HG02973 (cell line): ENCODE measurements around the gene PPEF2.
"Not testable (repeated sequence)": the region's sequence is repeated elsewhere in the genome, so short reads cannot be mapped to it uniquely, and the experiment has no call there.

Source experiments
- ATAC-seq: cut with Tn5 transposase; IDR thresholded peaks from one replicate; pipeline ENCODE4 v1.9.1; 2021; ENCODE audit warnings: moderate library complexity; ENCODE audit not compliant: unreplicated experiment

The PPEF2 gene

GRCh38 chr4:75898536-75898935, 3.7 kb downstream of the PPEF2 start:
- ATAC-seq = no peak

- no peak for ATAC-seq
Measured at GRCh38 chr4:75895744-75896314, 6.4 kb downstream of the PPEF2 start.

- no peak for ATAC-seq
Measured at GRCh38 chr4:75892508-75892907, 9.7 kb downstream of the PPEF2 start.

- no peak for ATAC-seq
Measured at GRCh38 chr4:75891611-75892010, 10.6 kb downstream of the PPEF2 start.

DNA sequence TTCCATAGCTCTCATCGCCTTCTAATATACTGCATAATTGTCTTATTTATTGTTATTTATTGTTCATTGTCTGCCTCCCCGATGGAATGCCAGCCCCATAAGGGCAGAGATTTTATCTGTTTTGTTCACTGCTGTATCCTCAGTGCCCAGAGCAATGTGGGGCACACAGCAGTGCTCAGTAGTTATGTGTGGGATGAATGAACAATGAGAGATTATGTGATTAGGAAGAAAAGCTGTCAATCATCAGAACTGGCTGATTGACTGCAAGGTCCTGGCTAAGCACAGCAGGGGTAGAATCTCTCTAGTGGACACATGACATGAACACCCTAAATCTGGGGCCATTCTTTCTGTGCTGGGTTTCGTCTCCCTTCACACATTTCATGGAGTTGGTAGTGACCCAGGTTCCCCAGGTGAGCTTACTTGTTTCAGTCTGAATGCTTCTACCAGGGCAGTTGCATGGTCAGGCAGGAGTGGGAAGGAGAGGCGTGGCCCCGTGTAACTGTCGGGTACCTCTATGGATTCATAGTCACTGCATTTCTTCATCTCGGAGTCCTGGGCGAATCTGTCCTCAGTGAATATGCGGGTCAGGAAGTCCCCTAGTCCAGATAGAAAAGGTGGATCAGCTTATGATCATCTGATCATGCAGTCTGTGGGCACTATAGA, 12.6 kb downstream of the PPEF2 start:
- no peak for ATAC-seq

- no peak for ATAC-seq
Measured at GRCh38 chr4:75886104-75886503, 16.1 kb downstream of the PPEF2 start.

DNA sequence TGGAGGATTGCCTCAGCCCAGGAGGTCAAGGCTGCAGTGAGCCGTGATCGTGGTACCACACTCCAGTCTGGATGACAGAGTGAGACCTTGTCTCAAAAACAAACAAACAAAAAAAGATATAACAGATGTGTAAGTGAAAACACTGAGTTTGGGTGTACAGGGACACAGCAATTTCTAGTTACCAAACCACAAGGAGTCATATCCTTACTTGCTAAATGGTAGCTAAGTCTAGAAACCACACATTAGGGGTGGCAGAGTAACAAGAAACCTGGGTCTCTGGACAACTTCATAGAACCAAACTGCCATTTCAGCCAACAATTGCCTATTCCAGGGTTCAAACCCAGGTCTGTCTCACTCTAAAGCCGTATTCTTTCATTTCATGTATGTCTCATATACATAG, 20.8 kb downstream of the PPEF2 start:
- ATAC-seq = no peak

DNA sequence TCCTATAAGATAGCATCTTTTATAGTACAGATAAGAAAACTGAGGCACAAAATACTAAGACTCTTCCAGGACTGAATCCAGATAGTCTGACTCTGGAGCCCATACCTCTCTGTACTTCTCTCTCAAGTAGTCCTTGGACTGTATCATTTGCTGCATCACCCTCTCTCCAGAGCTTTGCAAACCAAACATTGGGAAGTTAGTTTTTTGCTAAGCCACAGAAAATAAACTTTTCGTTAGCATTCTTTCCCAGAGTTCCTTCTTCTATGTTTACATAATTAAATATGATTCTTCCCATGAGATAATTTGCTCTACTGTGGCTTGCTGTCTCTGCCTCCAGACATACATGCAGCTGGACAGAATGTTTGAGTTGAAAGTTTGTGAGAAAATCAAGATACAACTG, 22.0 kb downstream of the PPEF2 start:
- no peak for ATAC-seq

- ATAC-seq = no peak
Measured at GRCh38 chr4:75878246-75878756, 24.0 kb downstream of the PPEF2 start.

DNA sequence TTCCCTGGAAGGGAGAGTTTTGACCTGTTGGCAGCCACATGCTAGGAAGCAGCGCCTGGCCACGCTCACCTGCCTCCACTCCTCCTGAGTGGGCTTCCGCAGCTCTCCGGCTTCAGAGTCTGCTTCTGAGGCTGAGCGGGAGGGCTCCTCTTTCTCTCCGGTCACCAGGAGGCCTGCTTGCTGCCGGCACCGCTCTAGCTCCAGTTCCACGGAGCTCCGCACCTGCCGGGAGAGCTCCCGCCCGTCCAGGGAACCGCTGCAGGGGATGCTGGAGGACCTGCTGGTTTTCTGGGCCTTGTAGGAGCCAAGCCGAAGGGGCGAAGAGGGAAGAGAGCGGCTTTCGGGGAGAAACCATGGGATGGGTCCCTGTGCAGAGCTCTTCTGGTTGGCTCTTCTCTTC, 26.0 kb downstream of the PPEF2 start:
- no peak for ATAC-seq

DNA sequence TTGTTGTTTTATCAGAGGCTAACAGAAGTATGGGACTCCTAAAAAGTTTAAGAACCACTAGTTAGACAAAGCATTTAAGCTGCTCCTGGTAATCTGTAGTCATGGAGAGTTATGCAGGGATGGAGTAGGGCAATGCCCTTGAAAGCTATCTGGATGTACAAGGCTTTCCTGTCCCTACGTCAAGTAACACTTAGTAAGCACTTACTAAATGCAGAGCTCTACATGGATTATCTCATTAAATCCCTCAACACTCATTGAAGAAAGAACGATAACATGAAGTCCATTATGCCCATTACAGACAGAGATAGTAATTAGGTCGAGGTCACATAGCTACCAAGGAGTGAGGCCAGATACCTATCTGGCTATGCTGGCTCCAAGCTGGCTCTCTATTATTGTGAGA, 33.2 kb downstream of the PPEF2 start:
- no peak for ATAC-seq

GRCh38 chr4:75867130-75867529, 35.1 kb downstream of the PPEF2 start:
- no peak for ATAC-seq

- ATAC-seq = no peak
Measured at GRCh38 chr4:75860606-75861005, 41.6 kb downstream of the PPEF2 start.

- no peak for ATAC-seq
Measured at GRCh38 chr4:75858721-75859120, 43.5 kb downstream of the PPEF2 start.

DNA sequence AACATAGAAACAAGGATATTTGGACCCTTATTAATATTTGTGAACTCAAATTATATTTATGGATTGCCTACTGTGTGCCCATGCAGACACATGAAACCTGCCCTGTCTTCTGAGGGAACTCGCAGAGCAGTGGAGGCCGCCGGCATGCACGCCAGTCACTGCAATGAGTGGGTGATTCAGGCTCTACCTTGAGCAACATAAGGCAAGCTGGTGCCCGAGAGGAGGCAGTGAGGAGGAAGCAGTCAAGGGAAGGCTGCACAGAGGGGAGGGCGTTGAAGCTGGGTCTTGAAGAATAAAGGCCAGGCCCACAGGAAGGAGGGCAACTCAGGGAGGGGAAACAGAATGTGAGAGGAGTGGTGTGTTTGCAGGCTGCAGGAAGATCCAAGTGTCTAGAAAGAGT, 52.8 kb downstream of the PPEF2 start:
- ATAC-seq = no peak

DNA sequence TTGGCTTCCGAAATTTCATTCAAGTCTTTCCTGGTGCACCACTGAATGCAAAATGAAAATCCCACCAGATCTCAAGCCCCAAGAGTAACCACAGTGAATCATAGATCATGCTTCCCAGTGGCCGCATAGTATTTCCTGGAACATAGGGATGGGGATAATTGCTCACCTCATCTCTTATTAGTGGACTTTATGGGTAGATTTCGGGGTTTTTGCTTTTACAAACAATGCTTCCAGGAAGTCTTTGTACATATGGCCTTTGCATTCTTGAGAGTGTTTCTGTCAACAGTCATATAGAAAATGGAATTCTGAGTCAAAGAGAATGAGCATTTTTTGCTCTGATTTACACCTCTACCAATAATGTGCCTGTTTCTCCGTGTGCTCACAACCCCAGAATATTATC, 53.4 kb downstream of the PPEF2 start:
- no peak for ATAC-seq

DNA sequence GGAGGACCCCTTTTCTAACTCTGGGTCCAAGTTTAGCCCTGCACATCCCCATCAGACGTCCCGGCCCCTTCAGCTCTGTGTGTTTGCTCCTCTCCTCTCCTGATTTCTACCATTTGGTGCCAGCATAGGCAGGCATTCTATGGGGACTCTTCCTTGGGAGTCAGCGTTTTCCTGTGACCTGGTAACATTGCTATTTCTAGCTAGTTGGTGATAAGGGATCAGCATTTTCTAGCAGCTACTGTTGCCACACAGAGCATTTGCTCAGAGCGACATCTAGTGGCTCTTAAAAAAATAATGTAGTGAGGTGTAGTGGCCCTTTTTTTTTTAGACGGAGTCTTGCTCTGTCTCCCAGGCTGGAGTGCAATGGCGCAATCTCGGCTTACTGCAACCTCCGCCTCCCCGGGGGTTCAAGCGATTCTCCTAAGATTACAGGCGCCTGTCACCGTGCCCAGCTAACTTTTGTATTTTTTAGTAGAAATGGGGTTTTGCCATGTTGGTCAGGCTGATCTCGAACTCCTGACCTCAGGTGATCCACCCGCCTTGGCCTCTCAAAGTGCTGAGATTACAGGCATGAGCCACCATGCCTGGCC, 54.0 kb downstream of the PPEF2 start:
- not testable (repeated sequence) for ATAC-seq

- no peak for ATAC-seq
Measured at GRCh38 chr4:75845992-75846391, 56.3 kb downstream of the PPEF2 start.

- ATAC-seq = no peak
Measured at GRCh38 chr4:75844151-75844662, 58.0 kb downstream of the PPEF2 start.

DNA sequence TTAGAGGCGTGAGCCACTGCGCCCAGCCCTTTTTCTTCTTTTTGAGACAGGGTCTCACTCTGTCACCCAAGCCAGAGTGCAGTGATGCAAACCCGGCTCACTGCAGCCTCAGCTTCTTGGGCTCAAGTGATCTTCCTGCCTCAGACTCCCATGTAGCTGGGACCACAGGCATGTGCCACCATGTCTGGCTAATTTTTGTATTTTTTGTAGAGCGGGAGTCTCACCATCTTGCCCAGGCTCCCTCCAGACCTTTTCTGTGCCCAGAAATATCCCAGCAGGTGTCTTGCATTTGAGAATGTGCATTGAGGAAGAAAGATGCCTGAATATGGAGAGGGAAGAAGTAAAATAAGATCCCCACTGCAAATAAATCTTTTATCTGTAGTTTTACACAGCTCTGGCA, 58.7 kb downstream of the PPEF2 start:
- ATAC-seq = no peak

- ATAC-seq = no peak
Measured at GRCh38 chr4:75841641-75842520, 60.4 kb downstream of the PPEF2 start.
